Esophagus muscularis mucosa (tissue), 4 donors: Measurements from ENCODE around the gene DMXL2. TPM values are rescaled to one million over a fixed set of nuclear protein-coding genes. Genes with fewer than 3 reads are reported as not detected.

Experiments
- DNase-seq: peaks from one replicate; pipeline ENCODE4 v3.0.0-alpha.2; 2017; ENCODE audit errors: extremely low spot score
- H3K27ac ChIP-seq, 4 donors: fragments of 200-600 bp; sonication (generic); replicated peaks in 1 of 4; 1 replicate in 3 of 4; 2 replicates in 1 of 4; pipeline ENCODE4 v1.5.1; 2016 to 2019; ENCODE audit warnings: mild to moderate bottlenecking in 1 of 4
- H3K27me3 ChIP-seq, 4 donors: fragments of 200-600 bp; sonication (generic); one replicate each; pipeline versions ENCODE4 v1.5.1 to v1.6.0; 2016 to 2019
- H3K36me3 ChIP-seq, 4 donors: fragments of 200-600 bp; sonication (generic); one replicate each; pipeline ENCODE4 v1.5.1; 2016 to 2019
- H3K4me1 ChIP-seq, 4 donors: fragments of 200-600 bp; sonication (generic); one replicate each; pipeline ENCODE4 v1.5.1; 2016 to 2019
- H3K4me3 ChIP-seq, 4 donors: fragments of 200-600 bp; sonication (generic); 1 replicate in 2 of 4; 2 replicates in 2 of 4; pipeline ENCODE4 v1.5.1; 2016 to 2019; ENCODE audit warnings: mild to moderate bottlenecking in 4 of 4, moderate library complexity in 1 of 4
- H3K9me3 ChIP-seq, 4 donors: fragments of 200-600 bp; sonication (generic); 1 replicate in 3 of 4; 2 replicates in 1 of 4; pipeline ENCODE4 v1.5.1; 2016 to 2019
- CTCF ChIP-seq, 3 experiments: fragments of 200-600 bp in 2 of 3; fragments of 450-650 bp in 1 of 3; sonication (generic) in 2 of 3; IDR thresholded peaks; one replicate each; pipeline ENCODE4 v1.5.1; 2017 to 2019; ENCODE audit warnings: antibody characterized with exemption in 3 of 3, mild to moderate bottlenecking in 2 of 3, moderate library complexity in 1 of 3
- EP300 ChIP-seq: sonication (generic); formaldehyde crosslinking; IDR thresholded peaks from one replicate; pipeline ENCODE4 v1.6.1; 2017; ENCODE audit warnings: antibody characterized with exemption
- POLR2A ChIP-seq: fragments of 450-650 bp; IDR thresholded peaks from one replicate; pipeline ENCODE4 v1.6.1; 2017; ENCODE audit warnings: antibody characterized with exemption, moderate library complexity, mild to moderate bottlenecking, low read depth
- POLR2AphosphoS5 ChIP-seq, 2 donors: sonication (generic); formaldehyde crosslinking; IDR thresholded peaks; one replicate each; pipeline ENCODE4 v1.6.1; 2017; ENCODE audit warnings: antibody characterized with exemption in 2 of 2
- WGBS: methylation state at CpG from one replicate; pipeline ENCODE4 v1.1.5; 2018; 5-methylcytosine and 5-hydroxymethylcytosine counted together
- intact Hi-C: fragments of 100-400 bp; cut with DNase I; formaldehyde crosslinking; loops from one replicate; pipeline ENCODE4 v1.15.1; 2023
- total RNA-seq, 4 donors: library from RNA; depleted of rRNA; stranded (reverse); fragments of >200 nt; gene quantifications; one replicate each; pipeline versions ENCODE4 v1.1.0 to v1.2.1, GENCODE V29; 2016

Gene DMXL2
- total RNA-seq, 4 donors from 2014 or later, result 18.8 to 26.6 (median 19.3) TPM

GRCh38 chr15:51558876-51559275 lies 63.7 kb downstream of the DMXL2 start:
- H3K4me3 ChIP-seq, result no peak overlapping the region
- no peaks in the 10 kb centered on the region for H3K27me3 ChIP-seq
- intact Hi-C loops, result no loop called here
- no peaks in the 10 kb centered on the region for H3K4me1 ChIP-seq
- H3K9me3 ChIP-seq, result no peaks in the 10 kb centered on the region
- TF ChIP-seq POLR2A (no peak), EP300 (no peak), POLR2AphosphoS5 (IDR thresholded peaks at IDR 0.05) (no peak), CTCF (IDR thresholded peaks at IDR 0.05) (no peak)
- 87% methylated on average over 3 of the region's 3 CpGs for WGBS
- H3K27ac ChIP-seq, result no peak overlapping the region
- DNase-seq, result no peak
- peaks cover 0 to 6% (median 3%) of the 10 kb centered on the region in 4 donors for H3K36me3 ChIP-seq

GRCh38 chr15:51558411-51558810 lies 64.2 kb downstream of the DMXL2 start:
- no peak for TF ChIP-seq POLR2A
- TF ChIP-seq EP300, result no peak
- TF ChIP-seq CTCF (IDR thresholded peaks at IDR 0.05), result no peak
- no peak for TF ChIP-seq POLR2AphosphoS5 (IDR thresholded peaks at IDR 0.05)
- DNase-seq, result no peak
- 83% methylated on average over 3 of the region's 3 CpGs for WGBS
- peaks cover 0 to 6% (median 3%) of the 10 kb centered on the region in 4 donors for H3K36me3 ChIP-seq
- H3K27me3 ChIP-seq, result no peaks in the 10 kb centered on the region
- H3K27ac ChIP-seq, result no peak overlapping the region
- intact Hi-C loops, result no loop called here
- H3K4me1 ChIP-seq, result no peaks in the 10 kb centered on the region
- no peak overlapping the region for H3K4me3 ChIP-seq
- H3K9me3 ChIP-seq, result no peaks in the 10 kb centered on the region

GRCh38 chr15:51550841-51551240 lies 71.7 kb downstream of the DMXL2 start:
- WGBS, result 95% methylated on average over 2 of the region's 2 CpGs
- no peak for DNase-seq
- intact Hi-C loops, result no loop called here

GRCh38 chr15:51547656-51548055 lies 74.9 kb downstream of the DMXL2 start:
- Histone ChIP-seq H3K27ac (no peak overlapping the region), H3K4me3 (no peak overlapping the region), H3K36me3 (peaks cover 0 to 5% (median 0%) of the 10 kb centered on the region in 4 donors), H3K9me3 (no peaks in the 10 kb centered on the region), H3K4me1 (no peaks in the 10 kb centered on the region), H3K27me3 (no peaks in the 10 kb centered on the region)
- no peak for DNase-seq
- WGBS, result 89% methylated on average over 2 of the region's 2 CpGs
- TF ChIP-seq CTCF (IDR thresholded peaks at IDR 0.05) (no peak), POLR2AphosphoS5 (IDR thresholded peaks at IDR 0.05) (no peak), EP300 (no peak), POLR2A (no peak)
- intact Hi-C loops, result no loop called here

More at GRCh38 chr15:51550841-51551240, 71.7 kb downstream of the DMXL2 start:
- H3K9me3 ChIP-seq, result no peaks in the 10 kb centered on the region
- H3K36me3 ChIP-seq, result no peaks in the 10 kb centered on the region
- H3K27ac ChIP-seq, result no peak overlapping the region
- TF ChIP-seq POLR2AphosphoS5 (IDR thresholded peaks at IDR 0.05) (no peak), EP300 (no peak), CTCF (IDR thresholded peaks at IDR 0.05) (no peak), POLR2A (no peak)
- H3K4me3 ChIP-seq, result no peak overlapping the region
- no peaks in the 10 kb centered on the region for H3K4me1 ChIP-seq
- H3K27me3 ChIP-seq, result no peaks in the 10 kb centered on the region

- TF ChIP-seq CTCF (IDR thresholded peaks at IDR 0.05) (peak; percentile 27 to 47 (median 37)), POLR2A (no peak), POLR2AphosphoS5 (IDR thresholded peaks at IDR 0.05) (no peak)
- intact Hi-C loops, result loop anchor here (5.0 kb wide), 1 partner anchor 85 kb away; the partner anchor contains the start of gene DMXL2
- no peaks in the 10 kb centered on the region for H3K4me1 ChIP-seq
- WGBS, result 15% methylated on average over 1 of the region's 1 CpG
- no peaks in the 10 kb centered on the region for H3K27me3 ChIP-seq
- DNase-seq, result no peak
- H3K9me3 ChIP-seq, result no peaks in the 10 kb centered on the region
- peaks cover 0 to 17% (median 2%) of the 10 kb centered on the region in 4 donors for H3K36me3 ChIP-seq
- H3K27ac ChIP-seq, result no peak overlapping the region
- H3K4me3 ChIP-seq, result no peak overlapping the region
Measured at GRCh38 chr15:51536965-51537574, 85.5 kb downstream of the DMXL2 start.
